Right lung (tissue), 10 donors: Measurements from ENCODE around the gene KIF27. TPM values are rescaled to one million over a fixed set of nuclear protein-coding genes. Genes with fewer than 3 reads are reported as not detected.
"Not testable (repeated sequence)": the region's sequence is repeated elsewhere in the genome, so short reads cannot be mapped to it uniquely, and the experiment has no call there.

Experiments
- DNase-seq, 2 donors: peaks; one replicate each; pipeline ENCODE4 v3.0.0-alpha.2; 2013
- long read RNA-seq, 8 donors: transcript quantifications; one replicate each; lab custom pipeline, GENCODE V29; 2026
- polyA plus RNA-seq, 5 donors: library from polyadenylated mRNA; unstranded; fragments of 120-200 nt; gene quantifications; one replicate each; pipeline versions ENCODE4 v1.2.1 to v1.2.3, GENCODE V29; 2013; ENCODE audit warnings: inconsistent platforms in 1 of 5, low replicate concordance in 1 of 5; ENCODE audit not compliant: insufficient read length in 5 of 5, insufficient read depth in 1 of 5

The KIF27 gene
- polyA plus RNA-seq, result 10 to 100 TPM; 12.9 to 22.5 (median 21.0) TPM
- long read RNA-seq, donor 1, partial matches to known transcripts, result 0 of 1 reads
- long read RNA-seq, donor 1, other reads (novel, unspliced or antisense), result 0 of 1 reads
- long read RNA-seq, donor 2, result 0 reads
- long read RNA-seq, donor 3, result 0 reads
- long read RNA-seq, donor 4, result 0 reads
- long read RNA-seq, donor 5, partial matches to known transcripts, result 0 of 1 reads
- long read RNA-seq, donor 5, other reads (novel, unspliced or antisense), result 0 of 1 reads
- long read RNA-seq, donor 6, partial matches to known transcripts, result 5 of 14 reads
- long read RNA-seq, donor 6, other reads (novel, unspliced or antisense), result 7 of 14 reads
- long read RNA-seq, donor 7, result 0 reads
- long read RNA-seq, donor 8, result 0 reads

GRCh38 chr9:83920927-83921707 lies at the start of gene KIF27:
Gene KIF27, minus strand, starts transcription at chr9:83921432. Its CDS starts 5,841 bp downstream, at chr9:83915591.
- peak; percentile 98 for DNase-seq

DNA sequence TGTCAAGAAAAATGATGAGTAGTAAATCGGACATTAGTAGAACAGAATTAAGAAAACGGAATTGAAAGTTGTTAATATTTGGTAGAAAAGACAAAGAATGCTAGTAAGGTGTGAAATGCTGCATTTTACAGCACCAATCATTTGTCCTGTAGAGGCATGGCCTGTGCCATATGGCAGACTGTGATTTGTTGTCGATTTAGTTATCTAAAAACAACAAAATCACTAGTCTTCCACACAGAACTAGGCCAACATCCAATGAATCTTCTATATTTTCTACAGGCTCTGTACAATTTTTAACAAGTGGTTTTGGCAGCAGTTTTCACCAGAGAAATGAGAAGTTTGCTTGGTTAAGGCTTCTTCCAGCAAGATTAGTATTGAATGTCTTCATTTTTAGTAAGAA lies 48.4 kb upstream of the KIF27 start:
- DNase-seq, result no peak

DNA sequence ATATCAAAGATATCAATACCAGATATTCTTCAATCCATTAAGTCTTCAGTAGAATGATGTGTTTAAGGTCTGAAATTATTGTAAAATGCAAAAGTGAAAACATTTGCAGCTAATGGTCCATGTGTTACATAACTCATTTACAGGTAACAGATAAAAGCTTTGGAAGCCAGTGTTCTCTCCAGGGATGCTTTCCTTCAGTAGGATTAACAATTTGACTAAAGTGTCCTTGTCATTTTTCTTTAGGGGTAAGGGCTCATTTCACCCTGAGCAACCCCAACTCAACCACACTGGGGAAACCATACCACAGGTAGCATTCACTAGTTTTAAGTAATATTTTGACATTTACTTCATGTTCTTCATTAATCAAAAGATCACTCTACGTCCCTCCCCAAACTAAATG lies 45.8 kb upstream of the KIF27 start:
- DNase-seq, result no peak

DNA sequence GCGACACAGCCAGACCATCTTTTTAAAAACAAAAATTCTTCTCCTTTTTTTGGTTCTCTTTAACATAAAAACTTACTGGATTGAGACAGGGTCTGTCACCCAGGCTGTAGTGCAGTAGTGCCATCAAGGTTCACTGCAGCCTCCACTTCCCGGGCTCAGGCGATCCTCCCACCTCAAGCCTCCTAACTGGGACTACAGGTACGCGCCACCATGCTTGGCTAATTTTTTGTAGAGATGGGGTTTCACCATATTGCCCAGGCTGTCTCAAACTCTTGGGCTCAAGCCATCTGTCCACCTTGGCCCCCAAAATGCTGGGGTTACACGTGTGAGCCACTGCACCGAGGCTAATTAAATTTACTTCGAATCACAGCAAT lies 45.0 kb upstream of the KIF27 start:
- DNase-seq, result no peak

- DNase-seq, result no peak
Observed at GRCh38 chr9:83965350-83966208, 44.3 kb upstream of the KIF27 start.

DNA sequence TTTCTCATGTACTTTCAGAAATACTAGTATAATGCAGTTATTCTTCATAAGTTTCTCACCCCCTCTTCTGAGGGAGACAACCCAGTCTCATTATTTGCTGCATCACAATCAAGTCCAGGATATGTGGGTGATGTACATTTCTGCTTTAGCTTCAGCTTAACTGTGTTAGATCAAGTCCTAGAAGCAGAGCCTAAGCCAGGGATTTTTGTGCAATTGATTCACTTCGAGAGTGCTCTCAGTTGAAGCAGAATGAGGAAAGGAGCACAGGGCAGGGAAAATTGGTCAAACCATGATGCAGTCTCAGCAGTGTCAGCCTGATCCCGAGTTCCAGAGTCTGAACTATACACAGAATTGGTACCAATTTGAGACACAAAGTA lies 43.7 kb upstream of the KIF27 start:
- DNase-seq, result no peak

DNA sequence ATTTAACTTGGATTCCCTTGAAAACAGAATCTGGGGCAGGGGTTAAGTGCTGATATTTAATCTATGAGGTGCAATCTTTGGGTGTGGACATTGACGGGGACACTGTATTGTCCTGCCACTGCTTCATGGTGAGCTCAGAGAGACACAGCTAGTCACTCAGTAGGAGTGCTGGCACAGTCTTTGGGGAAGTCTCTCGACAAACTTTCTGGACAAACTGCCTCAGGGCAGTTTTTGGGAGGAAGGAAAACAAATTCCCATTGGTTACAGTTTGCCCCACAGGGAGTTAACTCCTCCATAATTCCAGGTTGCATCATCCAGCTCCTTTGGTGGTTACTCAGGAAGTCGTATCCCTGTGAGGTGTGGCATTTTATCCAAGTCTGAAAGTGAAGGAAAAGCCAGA lies 40.9 kb upstream of the KIF27 start:
- no peak for DNase-seq

DNA sequence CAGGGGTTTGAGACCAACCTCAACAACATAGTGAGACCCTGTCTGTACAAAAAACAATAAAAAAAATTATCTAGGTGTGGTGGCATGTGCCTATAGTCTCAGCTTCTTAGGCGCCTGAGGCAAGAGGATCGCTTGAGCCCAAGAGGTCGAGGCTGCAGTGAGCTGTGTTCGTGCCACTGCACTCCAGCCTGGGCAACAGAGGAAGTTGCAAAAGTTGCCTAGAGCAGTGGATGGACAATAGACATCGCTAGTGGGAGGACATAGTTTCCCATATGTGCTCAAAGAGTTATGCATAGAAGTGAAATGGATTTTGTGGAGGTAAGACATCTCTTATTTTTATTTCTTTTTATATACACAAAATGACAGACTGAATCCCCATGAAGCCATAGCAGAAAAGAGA lies 39.8 kb upstream of the KIF27 start:
- DNase-seq, result no peak

DNA sequence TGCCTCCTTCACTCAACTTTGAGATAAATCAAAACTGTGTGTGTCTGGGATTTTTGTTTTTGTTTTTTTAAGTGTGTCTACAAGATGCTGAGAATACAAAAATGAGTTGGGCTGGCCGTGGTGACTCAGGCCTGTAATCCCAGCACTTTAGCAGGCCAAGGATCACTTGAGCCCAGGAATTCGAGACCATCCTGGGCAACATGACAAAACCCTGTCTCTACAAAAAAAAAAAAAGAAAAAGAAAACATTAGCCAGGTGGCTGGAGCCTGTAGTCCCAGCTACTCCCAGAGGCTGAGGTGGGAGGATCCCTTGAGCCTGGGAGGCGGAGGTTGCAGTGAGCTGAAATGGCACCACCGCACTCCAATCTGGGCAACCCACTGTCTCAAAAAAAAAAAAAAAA lies 37.8 kb upstream of the KIF27 start:
- no peak for DNase-seq

- no peak for DNase-seq
Observed at GRCh38 chr9:83957248-83957513, 35.9 kb upstream of the KIF27 start.

- peak; percentile 81 to 82 for DNase-seq
Observed at GRCh38 chr9:83956436-83957247, 35.4 kb upstream of the KIF27 start.

DNA sequence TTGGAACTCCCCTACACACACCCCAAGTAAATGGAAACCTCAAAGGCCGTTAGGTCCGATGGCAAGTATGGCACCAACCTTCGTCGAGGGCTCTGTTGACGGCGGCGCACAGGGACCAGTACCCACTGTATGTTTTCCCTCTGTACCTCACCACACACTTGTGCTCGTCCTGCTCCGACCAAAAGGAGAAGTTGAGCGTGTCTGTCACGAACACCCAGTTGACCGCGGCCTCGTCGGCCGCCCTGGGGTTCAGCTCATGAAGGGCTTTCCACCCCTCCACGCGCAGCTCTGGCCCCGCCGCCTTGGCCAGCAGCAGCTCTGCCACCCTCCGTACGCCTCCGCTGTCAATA lies 34.8 kb upstream of the KIF27 start:
- no peak for DNase-seq

GRCh38 chr9:83948096-83948495 lies 26.9 kb upstream of the KIF27 start:
- not testable (repeated sequence) for DNase-seq

DNA sequence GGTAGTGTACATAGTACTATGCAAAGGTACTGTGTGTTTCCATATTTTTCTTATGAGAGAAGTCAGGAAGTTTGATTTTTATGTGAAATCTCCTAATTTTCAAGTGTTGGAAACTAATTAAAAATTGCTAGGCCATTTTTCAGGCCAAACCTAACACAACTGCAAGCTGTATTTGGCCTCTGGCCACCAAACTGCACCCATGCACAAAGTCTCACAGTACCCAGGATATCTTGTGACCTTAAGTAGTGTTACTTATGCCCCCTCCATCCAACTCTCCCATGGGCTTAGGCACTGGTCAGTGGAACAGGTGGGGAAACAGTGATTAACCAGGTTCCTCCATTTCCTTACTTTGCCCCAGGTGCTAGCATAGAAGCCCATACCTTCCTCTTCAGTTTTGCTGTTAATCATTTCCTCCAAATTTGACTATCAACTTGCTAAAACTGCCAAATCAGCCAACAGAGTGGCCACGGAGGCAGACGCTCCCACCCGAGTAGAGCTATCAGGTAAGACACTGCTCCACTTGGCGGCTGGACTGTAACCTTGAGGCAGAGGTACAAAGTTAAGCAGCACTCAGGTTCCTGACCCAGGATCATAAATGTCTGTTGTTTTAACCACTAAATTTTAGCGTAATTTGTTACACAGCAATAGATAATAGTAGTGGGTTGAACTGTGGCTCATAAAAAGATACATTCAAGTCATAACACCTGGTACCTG lies 19.5 kb upstream of the KIF27 start:
- DNase-seq, result no peak

DNA sequence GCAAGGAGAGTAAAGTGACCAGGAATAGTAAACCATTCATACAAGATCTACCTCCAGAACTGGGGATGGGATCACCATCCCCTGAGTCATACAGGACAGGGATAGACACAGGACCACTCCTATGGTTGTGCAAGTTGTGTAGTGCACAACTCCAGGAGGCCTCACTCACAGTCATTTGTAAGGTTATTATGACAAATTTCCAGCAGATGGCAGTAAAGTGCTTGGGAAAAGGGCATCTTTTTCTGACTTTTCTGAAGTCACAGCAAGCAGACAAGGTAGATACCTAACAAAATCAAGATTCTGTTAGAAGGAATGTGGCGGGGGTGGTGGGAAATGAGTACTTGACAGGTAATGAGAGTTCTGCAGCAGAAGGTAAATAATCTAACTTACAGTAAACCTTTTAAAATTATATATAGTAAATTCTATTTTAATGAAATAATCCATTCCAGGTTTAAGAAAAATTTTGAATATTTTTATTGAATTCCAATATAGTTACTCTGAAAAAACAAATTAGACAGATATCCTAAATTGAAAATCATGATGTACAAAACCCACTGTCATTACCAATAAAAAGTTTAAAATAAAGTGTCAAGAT lies 16.7 kb upstream of the KIF27 start:
- peak; percentile 33 to 49 for DNase-seq

DNA sequence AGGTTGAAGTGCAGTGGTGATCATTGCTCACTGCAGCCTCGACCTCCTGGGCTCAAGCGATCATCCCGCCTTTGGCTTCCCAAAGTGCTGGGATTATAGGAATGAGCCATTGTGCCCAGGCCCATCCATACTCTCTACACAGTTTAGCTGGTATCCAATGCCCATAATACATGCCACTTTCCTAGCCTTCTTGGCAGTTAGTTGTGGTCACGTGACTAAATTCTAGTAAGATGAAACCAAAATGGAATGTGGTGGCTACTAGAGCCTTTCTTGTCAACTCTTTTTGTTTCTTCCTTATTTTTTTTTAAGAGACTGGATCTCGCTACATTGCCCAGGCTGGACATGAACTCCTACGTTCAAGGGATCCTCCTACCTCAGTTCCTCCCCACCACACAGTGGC lies 15.3 kb upstream of the KIF27 start:
- DNase-seq, result no peak

DNA sequence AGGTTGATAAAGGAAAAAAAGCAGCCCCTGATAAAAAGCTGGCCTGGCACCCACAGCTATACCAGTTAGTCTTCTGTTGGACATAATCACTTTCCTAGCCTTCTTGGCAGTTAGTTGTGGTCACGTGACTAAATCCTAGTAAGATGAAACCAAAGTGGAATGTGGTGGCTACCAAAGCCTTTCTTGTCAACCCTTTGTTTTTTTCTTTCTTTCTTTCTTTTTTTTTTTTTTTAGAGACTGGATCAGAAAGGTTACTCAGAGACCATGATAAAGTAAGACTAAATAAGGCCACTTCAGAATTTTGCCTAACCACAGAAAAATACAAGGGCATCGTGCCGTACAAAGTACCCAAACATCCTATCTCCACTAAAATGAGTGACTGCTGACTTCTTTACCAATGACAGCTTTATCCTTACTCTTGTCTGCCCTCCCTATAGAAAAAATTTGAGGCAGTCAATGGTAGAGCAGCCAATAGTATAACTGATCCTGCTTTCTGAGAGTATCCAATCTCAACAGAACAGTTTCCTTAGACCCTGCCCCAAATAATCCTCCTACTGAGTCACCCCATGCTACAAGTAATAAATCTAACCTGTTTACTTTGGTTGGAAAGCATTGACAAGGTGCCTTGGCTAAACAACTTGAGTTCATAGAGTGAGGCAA lies 14.2 kb upstream of the KIF27 start:
- DNase-seq, result no peak

GRCh38 chr9:83934569-83935275 lies 13.5 kb upstream of the KIF27 start:
- DNase-seq, result no peak

GRCh38 chr9:83933790-83934189 lies 12.6 kb upstream of the KIF27 start:
- DNase-seq, result peak in 1 of 2 donors; percentile 21
